HFFc6 (cell line): ENCODE measurements around the gene RRAS2. TPM values are rescaled to one million over a fixed set of nuclear protein-coding genes. Genes with fewer than 3 reads are reported as not detected.
A peak's percentile ranks its signal among the peaks of the same experiment; 100 is the strongest.

Experiments used
- DNase-seq: peaks from one replicate; pipeline ENCODE4 v3.0.0-alpha.2; 2018
- H3K27ac Mint-ChIP-seq: 2 replicates; pipeline ENCODE4 v1.8.0; 2020; ENCODE audit warnings: mild to moderate bottlenecking, mixed read lengths
- H3K27me3 Mint-ChIP-seq: 2 replicates; pipeline ENCODE4 v1.8.0; 2021; ENCODE audit warnings: mild to moderate bottlenecking, moderate library complexity, mixed read lengths; ENCODE audit not compliant: insufficient read depth
- H3K36me3 Mint-ChIP-seq: 2 replicates; pipeline ENCODE4 v1.8.0; 2021; ENCODE audit warnings: low read depth, mixed read lengths
- H3K4me1 Mint-ChIP-seq: 2 replicates; pipeline ENCODE4 v1.8.0; 2020; ENCODE audit warnings: low read depth, mixed read lengths
- H3K4me3 Mint-ChIP-seq: 2 replicates; pipeline ENCODE4 v1.8.0; 2020; ENCODE audit warnings: mild to moderate bottlenecking, moderate library complexity, mixed read lengths
- H3K9me3 Mint-ChIP-seq: 2 replicates; pipeline ENCODE4 v1.8.0; 2020; ENCODE audit warnings: mild to moderate bottlenecking, mixed read lengths
- total RNA-seq, 6 experiments: library from RNA; stranded (reverse); fragmentation: NEBNext Ultra II Directional; extraction: Animal tissue kit (Norgen Biotek cat#: 25700); gene quantifications; 2 replicates in 1 of 6; 3 replicates in 5 of 6; pipeline ENCODE4 v1.2.3, GENCODE V29; 2021
- TF ChIP-seq, protein P1 (sequence below): fragments of 200-600 bp; sonication (generic); IDR thresholded peaks from 2 replicates; pipeline ENCODE4 v1.5.0; 2021; ENCODE audit warnings: antibody characterized with exemption, mild to moderate bottlenecking

RRAS2 gene
- total RNA-seq, 6 experiments from 2014 or later = 89.6 to 122 (median 103) TPM

DNA sequence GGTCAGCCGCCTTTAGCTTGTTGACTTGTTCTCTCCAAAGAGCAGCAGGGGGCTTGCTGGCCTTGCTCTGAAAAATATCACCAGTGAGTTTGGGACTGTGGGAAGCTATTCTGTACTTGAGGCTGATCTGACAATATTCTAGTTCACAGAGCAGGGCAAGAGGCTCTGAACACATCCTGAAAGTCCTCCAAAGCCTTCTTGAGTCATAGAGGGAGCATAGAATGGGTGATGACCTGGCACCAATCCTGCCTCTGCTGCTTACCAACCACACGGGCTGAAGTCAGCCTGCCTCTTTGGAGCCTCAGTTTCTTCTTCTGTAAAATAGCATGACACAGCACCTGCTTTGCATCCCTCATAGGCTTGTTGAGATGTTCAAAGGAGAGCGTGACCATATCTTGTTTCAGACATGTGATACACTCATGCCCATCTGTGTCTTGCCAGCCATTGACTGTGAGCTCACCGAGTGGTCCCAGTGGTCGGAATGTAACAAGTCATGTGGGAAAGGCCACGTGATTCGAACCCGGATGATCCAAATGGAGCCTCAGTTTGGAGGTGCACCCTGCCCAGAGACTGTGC is 96.6 kb downstream of the RRAS2 start:
- peaks cover 38% of the 10 kb centered on the region for H3K36me3 Mint-ChIP-seq
- TF ChIP-seq, protein P1, sequence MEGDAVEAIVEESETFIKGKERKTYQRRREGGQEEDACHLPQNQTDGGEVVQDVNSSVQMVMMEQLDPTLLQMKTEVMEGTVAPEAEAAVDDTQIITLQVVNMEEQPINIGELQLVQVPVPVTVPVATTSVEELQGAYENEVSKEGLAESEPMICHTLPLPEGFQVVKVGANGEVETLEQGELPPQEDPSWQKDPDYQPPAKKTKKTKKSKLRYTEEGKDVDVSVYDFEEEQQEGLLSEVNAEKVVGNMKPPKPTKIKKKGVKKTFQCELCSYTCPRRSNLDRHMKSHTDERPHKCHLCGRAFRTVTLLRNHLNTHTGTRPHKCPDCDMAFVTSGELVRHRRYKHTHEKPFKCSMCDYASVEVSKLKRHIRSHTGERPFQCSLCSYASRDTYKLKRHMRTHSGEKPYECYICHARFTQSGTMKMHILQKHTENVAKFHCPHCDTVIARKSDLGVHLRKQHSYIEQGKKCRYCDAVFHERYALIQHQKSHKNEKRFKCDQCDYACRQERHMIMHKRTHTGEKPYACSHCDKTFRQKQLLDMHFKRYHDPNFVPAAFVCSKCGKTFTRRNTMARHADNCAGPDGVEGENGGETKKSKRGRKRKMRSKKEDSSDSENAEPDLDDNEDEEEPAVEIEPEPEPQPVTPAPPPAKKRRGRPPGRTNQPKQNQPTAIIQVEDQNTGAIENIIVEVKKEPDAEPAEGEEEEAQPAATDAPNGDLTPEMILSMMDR = no peak
- peaks cover 9% of the 10 kb centered on the region for H3K4me1 Mint-ChIP-seq
- H3K4me3 Mint-ChIP-seq = no peak overlapping the region
- H3K27ac Mint-ChIP-seq = no peak overlapping the region
- H3K27me3 Mint-ChIP-seq = peaks cover 15% of the 10 kb centered on the region
- DNase-seq = no peak
- H3K9me3 Mint-ChIP-seq = no peaks in the 10 kb centered on the region

GRCh38 chr11:14261066-14261465 is 97.9 kb downstream of the RRAS2 start:
- Mint-ChIP-seq H3K9me3 (no peaks in the 10 kb centered on the region), H3K27ac (no peak overlapping the region), H3K27me3 (peaks cover 16% of the 10 kb centered on the region), H3K4me1 (peaks cover 9% of the 10 kb centered on the region), H3K36me3 (peaks cover 28% of the 10 kb centered on the region), H3K4me3 (no peak overlapping the region)
- DNase-seq = no peak
- TF ChIP-seq, protein P1 = no peak

DNA sequence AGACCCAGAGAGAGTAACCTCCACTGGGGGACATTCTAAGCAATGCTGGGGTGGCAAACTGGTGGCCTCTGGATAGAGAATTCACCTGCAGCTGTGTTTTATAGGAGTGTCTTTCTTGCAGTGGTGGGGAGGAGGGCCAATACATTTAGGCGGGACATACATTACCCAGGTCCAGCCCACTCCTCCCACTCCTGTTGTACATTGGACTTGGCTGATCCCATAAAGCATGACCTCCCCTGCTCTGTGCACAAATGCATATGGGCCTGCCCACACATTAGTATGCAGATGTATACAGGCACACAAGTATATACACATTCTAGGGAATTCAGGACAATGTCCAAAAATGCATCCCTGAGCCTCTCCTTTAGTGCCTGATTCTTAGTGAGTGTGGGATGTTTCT is 99.1 kb downstream of the RRAS2 start:
- Mint-ChIP-seq H3K9me3 (no peaks in the 10 kb centered on the region), H3K27ac (no peak overlapping the region), H3K4me3 (no peak overlapping the region), H3K36me3 (peaks cover 16% of the 10 kb centered on the region), H3K4me1 (peaks cover 9% of the 10 kb centered on the region), H3K27me3 (peaks cover 23% of the 10 kb centered on the region)
- TF ChIP-seq, protein P1 = no peak
- no peak for DNase-seq

GRCh38 chr11:14259186-14259784 is 99.7 kb downstream of the RRAS2 start:
- Mint-ChIP-seq H3K4me1 (peaks cover 9% of the 10 kb centered on the region), H3K27ac (no peak overlapping the region), H3K9me3 (no peaks in the 10 kb centered on the region), H3K27me3 (peaks cover 21% of the 10 kb centered on the region), H3K36me3 (peaks cover 11% of the 10 kb centered on the region), H3K4me3 (no peak overlapping the region)
- TF ChIP-seq, protein P1 = no peak; the same call in 1 of the 2 replicates
- DNase-seq = no peak

- TF ChIP-seq, protein P1 = no peak
- Mint-ChIP-seq H3K27ac (no peak overlapping the region), H3K4me3 (no peak overlapping the region), H3K27me3 (peaks cover 28% of the 10 kb centered on the region), H3K9me3 (no peaks in the 10 kb centered on the region), H3K4me1 (peaks cover 9% of the 10 kb centered on the region), H3K36me3 (peaks cover 11% of the 10 kb centered on the region)
- peak; percentile 14 for DNase-seq
Observed at GRCh38 chr11:14258221-14258935, 100.6 kb downstream of the RRAS2 start.
